ENCODE data around the gene MED12. TPM values are rescaled to one million over a fixed set of nuclear protein-coding genes. Genes with fewer than 3 reads are reported as not detected.

MED12 gene
- total RNA-seq, 1 experiment from 2014 or later, result 44.1 TPM

GRCh38 chrX:71147496-71148277, 29.3 kb downstream of the MED12 start:
- POLR2A ChIA-PET, result no interaction called here
- BruUV-seq (replicated peaks), result no TSS peak
- Mint-ChIP-seq H3K27me3 (ENCODE audit: insufficient read depth, unreplicated experiment) (no peaks in the 10 kb centered on the region), H3K4me1 (ENCODE audit: low read depth, unreplicated experiment) (no peaks in the 10 kb centered on the region), H3K9me3 (ENCODE audit: unreplicated experiment) (no peaks in the 10 kb centered on the region), H3K4me3 (ENCODE audit: unreplicated experiment) (no peak overlapping the region), H3K36me3 (ENCODE audit: insufficient read depth, unreplicated experiment) (peaks cover 17% of the 10 kb centered on the region), H3K27ac (ENCODE audit: unreplicated experiment) (no peak overlapping the region)
- no peaks in the 10 kb centered on the region for H3K27me3 ChIP-seq (replicated peaks; ENCODE audit: control insufficient read depth, insufficient read depth, low read length)
- H3K4me3 ChIP-seq (ENCODE audit: low read depth, low read length), result no peak overlapping the region
- no peak for TF ChIP-seq CTCF (IDR thresholded peaks at IDR 0.05; ENCODE audit: insufficient read depth in 1 of 2, low read depth in 1 of 2, low read length in 1 of 2, severe bottlenecking in 1 of 2, unreplicated experiment in 1 of 2)
- CTCF ChIA-PET, result interaction anchor here (0.6 kb wide), 1 partner anchor 1639 kb away, joined by 3 read pairs; no protein-coding TSS in a partner anchor
- DNase-seq, result no peak
- H3K9me3 ChIP-seq, result no peaks in the 10 kb centered on the region
- intact Hi-C loops (cut with micrococcal nuclease; ENCODE audit: unreplicated experiment), result no loop called here
- H3K4me1 ChIP-seq, result no peaks in the 10 kb centered on the region
- no peaks in the 10 kb centered on the region for H3K36me3 ChIP-seq (ENCODE audit: control insufficient read depth, insufficient read depth, low read length)

- no peaks in the 10 kb centered on the region for H3K4me1 Mint-ChIP-seq (ENCODE audit: low read depth, unreplicated experiment)
- peaks cover 17% of the 10 kb centered on the region for H3K36me3 Mint-ChIP-seq (ENCODE audit: insufficient read depth, unreplicated experiment)
- H3K27me3 Mint-ChIP-seq (ENCODE audit: insufficient read depth, unreplicated experiment), result no peaks in the 10 kb centered on the region
- intact Hi-C loops (cut with micrococcal nuclease; ENCODE audit: unreplicated experiment), result no loop called here
- BruUV-seq (replicated peaks), result no TSS peak
- Histone ChIP-seq H3K4me3 (ENCODE audit: low read depth, low read length) (no peak overlapping the region), H3K36me3 (ENCODE audit: control insufficient read depth, insufficient read depth, low read length) (no peaks in the 10 kb centered on the region), H3K4me1 (no peaks in the 10 kb centered on the region), H3K27me3 (replicated peaks; ENCODE audit: control insufficient read depth, insufficient read depth, low read length) (no peaks in the 10 kb centered on the region), H3K9me3 (no peaks in the 10 kb centered on the region)
- ChIA-PET CTCF (interaction anchor here (0.6 kb wide), 1 partner anchor 1640 kb away, joined by 3 read pairs; no protein-coding TSS in a partner anchor), POLR2A (no interaction called here)
- H3K4me3 Mint-ChIP-seq (ENCODE audit: unreplicated experiment), result no peak overlapping the region
- DNase-seq, result no peak
- H3K9me3 Mint-ChIP-seq (ENCODE audit: unreplicated experiment), result no peaks in the 10 kb centered on the region
- TF ChIP-seq CTCF (IDR thresholded peaks at IDR 0.05; ENCODE audit: insufficient read depth in 1 of 2, low read depth in 1 of 2, low read length in 1 of 2, severe bottlenecking in 1 of 2, unreplicated experiment in 1 of 2), result no peak
- no peak overlapping the region for H3K27ac Mint-ChIP-seq (ENCODE audit: unreplicated experiment)
Measured at GRCh38 chrX:71148278-71148663, 29.9 kb downstream of the MED12 start.

- CTCF ChIA-PET, result no interaction called here
- H3K4me3 ChIP-seq (ENCODE audit: low read depth, low read length), result no peak overlapping the region
- peaks cover under 1% of the 10 kb centered on the region for H3K36me3 Mint-ChIP-seq (ENCODE audit: insufficient read depth, unreplicated experiment)
- no peaks in the 10 kb centered on the region for H3K27me3 Mint-ChIP-seq (ENCODE audit: insufficient read depth, unreplicated experiment)
- no peak for TF ChIP-seq CTCF (IDR thresholded peaks at IDR 0.05; ENCODE audit: insufficient read depth in 1 of 2, low read depth in 1 of 2, low read length in 1 of 2, severe bottlenecking in 1 of 2, unreplicated experiment in 1 of 2)
- H3K9me3 ChIP-seq, result no peaks in the 10 kb centered on the region
- peaks cover 6% of the 10 kb centered on the region for H3K4me1 Mint-ChIP-seq (ENCODE audit: low read depth, unreplicated experiment)
- intact Hi-C loops (cut with micrococcal nuclease; ENCODE audit: unreplicated experiment), result no loop called here
- no peak for DNase-seq
- no peaks in the 10 kb centered on the region for H3K9me3 Mint-ChIP-seq (ENCODE audit: unreplicated experiment)
- no peak overlapping the region for H3K4me3 Mint-ChIP-seq (ENCODE audit: unreplicated experiment)
- H3K36me3 ChIP-seq (ENCODE audit: control insufficient read depth, insufficient read depth, low read length), result no peaks in the 10 kb centered on the region
- H3K4me1 ChIP-seq, result no peaks in the 10 kb centered on the region
- H3K27ac Mint-ChIP-seq (ENCODE audit: unreplicated experiment), result no peak overlapping the region
- POLR2A ChIA-PET, result no interaction called here
- BruUV-seq (replicated peaks), result no TSS peak
- H3K27me3 ChIP-seq (replicated peaks; ENCODE audit: control insufficient read depth, insufficient read depth, low read length), result no peaks in the 10 kb centered on the region
Measured at GRCh38 chrX:71151366-71151765, 33.0 kb downstream of the MED12 start.

Data from Caco-2 (cell line).